ENCODE data around the gene RNF126. TPM values are rescaled to one million over a fixed set of nuclear protein-coding genes. Genes with fewer than 3 reads are reported as not detected.
"Not testable (repeated sequence)": the region's sequence is repeated elsewhere in the genome, so short reads cannot be mapped to it uniquely, and the experiment has no call there.

RNF126 gene
- total RNA-seq, 1 donor from 2014 or later: 41.6 TPM

DNA sequence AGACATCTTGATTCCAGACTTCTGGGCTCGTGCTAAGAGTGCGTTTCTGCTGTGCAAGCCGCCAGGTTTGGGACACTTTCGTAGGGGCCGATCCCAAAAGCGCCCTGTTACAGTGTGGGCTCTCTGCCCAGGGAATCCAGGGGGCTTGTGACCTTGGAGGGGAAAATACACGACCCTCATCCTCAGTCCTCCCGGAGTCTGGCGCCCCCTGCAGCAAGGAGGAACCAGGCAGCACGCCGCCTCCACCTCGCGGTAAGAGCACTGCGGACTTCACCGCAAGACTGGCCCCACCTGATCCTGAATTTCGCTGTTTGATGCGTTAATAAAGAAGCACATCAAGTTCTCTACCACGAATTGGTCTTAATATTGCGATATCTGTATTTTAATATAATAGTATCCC is 34.8 kb downstream of the RNF126 start:
- Mint-ChIP-seq H3K27me3 (ENCODE audit: low read depth) (no peaks in the 10 kb centered on the region), H3K36me3 (peaks cover 19% of the 10 kb centered on the region), H3K27ac (no peak overlapping the region), H3K4me3 (no peak overlapping the region), H3K9me3 (no peaks in the 10 kb centered on the region), H3K4me1 (no peaks in the 10 kb centered on the region)
- no peak for DNase-seq (ENCODE audit: low spot score in 2 of 2, unreplicated experiment in 2 of 2)
- TF ChIP-seq, protein P1, sequence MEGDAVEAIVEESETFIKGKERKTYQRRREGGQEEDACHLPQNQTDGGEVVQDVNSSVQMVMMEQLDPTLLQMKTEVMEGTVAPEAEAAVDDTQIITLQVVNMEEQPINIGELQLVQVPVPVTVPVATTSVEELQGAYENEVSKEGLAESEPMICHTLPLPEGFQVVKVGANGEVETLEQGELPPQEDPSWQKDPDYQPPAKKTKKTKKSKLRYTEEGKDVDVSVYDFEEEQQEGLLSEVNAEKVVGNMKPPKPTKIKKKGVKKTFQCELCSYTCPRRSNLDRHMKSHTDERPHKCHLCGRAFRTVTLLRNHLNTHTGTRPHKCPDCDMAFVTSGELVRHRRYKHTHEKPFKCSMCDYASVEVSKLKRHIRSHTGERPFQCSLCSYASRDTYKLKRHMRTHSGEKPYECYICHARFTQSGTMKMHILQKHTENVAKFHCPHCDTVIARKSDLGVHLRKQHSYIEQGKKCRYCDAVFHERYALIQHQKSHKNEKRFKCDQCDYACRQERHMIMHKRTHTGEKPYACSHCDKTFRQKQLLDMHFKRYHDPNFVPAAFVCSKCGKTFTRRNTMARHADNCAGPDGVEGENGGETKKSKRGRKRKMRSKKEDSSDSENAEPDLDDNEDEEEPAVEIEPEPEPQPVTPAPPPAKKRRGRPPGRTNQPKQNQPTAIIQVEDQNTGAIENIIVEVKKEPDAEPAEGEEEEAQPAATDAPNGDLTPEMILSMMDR (IDR thresholded peaks at IDR 0.05; ENCODE audit: unreplicated experiment): no peak

DNA sequence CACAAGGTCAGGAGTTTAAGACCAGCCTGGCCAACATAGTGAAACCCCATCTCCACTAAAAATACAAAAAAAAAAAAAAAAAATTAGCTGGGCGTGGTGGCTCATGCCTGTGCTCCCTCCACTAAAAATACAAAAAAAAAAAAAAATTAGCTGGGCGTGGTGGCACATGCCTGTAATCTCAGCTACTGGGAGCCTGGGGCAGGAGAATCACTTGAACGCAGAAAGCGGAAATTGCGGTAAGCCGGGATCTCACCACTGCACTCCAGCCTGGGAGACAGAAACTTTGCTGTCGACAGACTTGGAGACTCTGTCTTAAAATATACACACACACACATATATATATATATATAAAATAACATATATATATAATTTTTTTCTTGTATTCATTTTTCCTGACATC is 36.4 kb downstream of the RNF126 start:
- not testable (repeated sequence) for H3K27ac Mint-ChIP-seq; DNase-seq (ENCODE audit: low spot score in 2 of 2, unreplicated experiment in 2 of 2); H3K27me3 Mint-ChIP-seq (ENCODE audit: low read depth); H3K4me3 Mint-ChIP-seq; H3K4me1 Mint-ChIP-seq; H3K9me3 Mint-ChIP-seq
- H3K36me3 Mint-ChIP-seq: peaks cover 19% of the 10 kb centered on the region

DNA sequence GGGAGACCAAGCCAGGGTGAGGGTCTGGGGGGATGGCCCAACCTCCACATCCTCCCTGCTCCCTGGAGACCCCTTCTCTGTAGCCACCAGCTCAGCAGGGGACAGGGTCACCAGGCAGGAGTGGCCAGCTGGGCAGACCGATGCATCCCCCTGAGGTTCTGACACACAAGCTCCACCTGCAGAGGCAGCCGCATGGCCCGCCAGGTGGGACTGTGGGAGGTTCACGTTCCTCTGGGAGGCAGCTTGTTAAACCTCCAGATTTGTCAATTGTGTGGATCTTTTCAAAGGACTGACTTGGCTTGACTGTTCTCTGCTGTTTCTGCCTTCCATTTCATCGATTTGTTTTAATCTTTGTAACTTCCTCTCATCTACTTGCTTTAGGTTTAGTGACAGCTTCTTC is 37.8 kb downstream of the RNF126 start:
- Mint-ChIP-seq H3K4me3 (no peak overlapping the region), H3K9me3 (no peaks in the 10 kb centered on the region), H3K36me3 (peaks cover 15% of the 10 kb centered on the region), H3K27ac (no peak overlapping the region), H3K27me3 (ENCODE audit: low read depth) (no peaks in the 10 kb centered on the region), H3K4me1 (no peaks in the 10 kb centered on the region)
- DNase-seq (ENCODE audit: low spot score in 2 of 2, unreplicated experiment in 2 of 2): no peak
- TF ChIP-seq, protein P1 (IDR thresholded peaks at IDR 0.05; ENCODE audit: unreplicated experiment): no peak

DNA sequence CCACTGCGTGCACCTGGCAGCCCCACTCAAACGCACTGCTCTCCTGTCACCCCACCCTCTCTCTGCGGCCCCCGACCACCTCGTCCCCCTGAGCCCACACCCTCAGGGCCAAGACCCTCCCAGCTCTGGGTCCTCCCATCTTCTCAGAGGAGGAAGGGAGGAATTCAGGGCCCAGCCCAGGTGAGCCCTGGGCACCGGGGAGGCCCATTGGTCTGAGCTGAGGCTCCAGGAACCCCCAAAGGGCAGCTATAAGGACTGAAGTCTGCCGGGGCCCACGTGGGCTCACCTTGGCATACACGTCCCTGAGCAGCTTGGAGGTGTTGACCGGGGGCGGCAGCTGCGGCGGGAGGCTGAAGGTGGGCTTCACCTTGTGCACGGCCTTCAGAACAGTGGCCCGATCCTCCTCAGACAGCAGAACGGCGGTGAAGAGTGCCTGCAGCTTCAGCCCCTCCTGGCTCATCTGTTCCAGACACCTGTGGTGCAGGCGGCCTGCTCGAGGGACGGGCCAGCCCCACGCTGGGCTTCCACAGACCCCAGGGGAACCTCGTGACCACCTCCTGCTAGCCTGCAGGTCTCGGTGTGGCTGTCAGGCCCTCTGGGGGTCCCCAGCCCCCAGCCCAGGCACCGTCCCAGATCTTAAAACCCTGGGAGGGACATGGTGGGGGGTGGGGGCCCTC is 38.4 kb downstream of the RNF126 start:
- Mint-ChIP-seq H3K27ac (no peak overlapping the region), H3K9me3 (no peaks in the 10 kb centered on the region), H3K36me3 (peaks cover 15% of the 10 kb centered on the region), H3K4me1 (no peaks in the 10 kb centered on the region), H3K4me3 (no peak overlapping the region), H3K27me3 (ENCODE audit: low read depth) (no peaks in the 10 kb centered on the region)
- TF ChIP-seq, protein P1 (IDR thresholded peaks at IDR 0.05; ENCODE audit: unreplicated experiment): no peak
- no peak for DNase-seq (ENCODE audit: low spot score in 2 of 2, unreplicated experiment in 2 of 2)

DNA sequence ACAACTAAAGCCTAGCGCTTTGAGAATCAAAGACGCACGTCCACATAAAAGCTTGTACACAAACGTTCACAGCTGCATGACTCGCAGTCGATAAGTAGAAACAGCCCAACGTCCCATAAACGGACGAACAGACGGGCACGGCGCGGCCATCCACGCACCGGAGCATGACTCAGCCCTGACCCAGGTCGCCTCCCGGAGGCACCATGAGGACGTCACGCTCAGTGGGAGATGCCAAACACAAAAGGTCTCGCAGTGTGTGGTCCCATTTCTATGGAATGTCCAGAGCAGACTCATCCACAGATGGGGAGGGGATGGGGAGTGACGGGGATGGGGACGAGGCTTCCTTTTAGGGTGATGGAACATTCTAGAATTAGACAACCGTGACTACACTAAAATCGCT is 39.0 kb downstream of the RNF126 start:
- no peaks in the 10 kb centered on the region for H3K9me3 Mint-ChIP-seq
- H3K36me3 Mint-ChIP-seq: peaks cover 15% of the 10 kb centered on the region
- H3K27me3 Mint-ChIP-seq (ENCODE audit: low read depth): no peaks in the 10 kb centered on the region
- no peak overlapping the region for H3K4me3 Mint-ChIP-seq
- no peak overlapping the region for H3K27ac Mint-ChIP-seq
- TF ChIP-seq, protein P1 (IDR thresholded peaks at IDR 0.05; ENCODE audit: unreplicated experiment): no peak
- DNase-seq (ENCODE audit: low spot score in 2 of 2, unreplicated experiment in 2 of 2): no peak
- H3K4me1 Mint-ChIP-seq: no peaks in the 10 kb centered on the region

DNA sequence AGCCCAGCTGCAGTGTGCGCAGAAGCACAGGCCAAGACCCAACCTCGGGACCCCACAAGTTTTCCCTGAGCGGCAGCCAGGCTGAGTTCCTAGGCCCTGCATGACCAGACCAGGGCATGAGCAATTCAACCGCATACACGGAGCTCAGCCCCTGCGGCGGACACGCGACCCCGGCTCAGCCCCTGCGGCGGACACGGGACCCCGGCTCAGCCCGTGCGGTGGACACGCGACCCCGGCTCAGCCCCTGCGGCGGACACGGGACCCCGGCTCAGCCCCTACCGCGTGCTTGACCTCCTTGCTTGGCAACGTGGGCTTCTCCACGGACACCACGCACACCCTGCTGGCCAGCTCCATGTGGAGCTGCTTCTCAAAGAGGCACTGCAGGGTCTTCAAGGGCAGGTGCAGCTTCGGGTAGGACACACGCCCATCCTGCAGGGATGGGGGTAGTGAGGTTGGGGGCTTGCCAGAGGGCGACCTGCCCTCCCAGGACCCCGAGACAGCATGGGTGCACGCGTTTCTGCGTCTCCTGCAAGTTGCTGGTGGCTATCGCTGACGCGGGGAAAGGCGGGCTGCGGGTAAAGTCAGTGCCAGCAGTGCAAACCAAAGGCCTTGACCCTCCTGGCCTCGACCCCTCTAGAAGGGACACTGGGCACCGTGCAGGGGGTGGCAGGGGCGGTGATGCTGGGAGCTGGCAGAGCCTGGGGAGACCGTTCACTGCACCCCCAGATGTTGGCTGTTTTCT is 39.7 kb downstream of the RNF126 start:
- Mint-ChIP-seq H3K4me1 (no peaks in the 10 kb centered on the region), H3K36me3 (peaks cover 17% of the 10 kb centered on the region), H3K27ac (no peak overlapping the region), H3K9me3 (no peaks in the 10 kb centered on the region), H3K27me3 (ENCODE audit: low read depth) (no peaks in the 10 kb centered on the region), H3K4me3 (no peak overlapping the region)
- no peak for DNase-seq (ENCODE audit: low spot score in 2 of 2, unreplicated experiment in 2 of 2)
- TF ChIP-seq, protein P1 (IDR thresholded peaks at IDR 0.05; ENCODE audit: unreplicated experiment): no peak

All from mesothelial cell of epicardium (in vitro differentiated cells).